Osteoblast (primary cell): ENCODE data around the gene C9orf57. TPM values are rescaled to one million over a fixed set of nuclear protein-coding genes. Genes with fewer than 3 reads are reported as not detected.
A peak's percentile ranks its signal among the peaks of the same experiment; 100 is the strongest.

Experiments used
- DNase-seq: peaks from one replicate; pipeline ENCODE4 v3.0.0; 2011; ENCODE audit warnings: low spot score, mixed read lengths; ENCODE audit not compliant: insufficient read length; ENCODE audit errors: missing footprints
- H2AFZ ChIP-seq: 2 replicates; pipeline ENCODE4 v1.6.0; 2011; ENCODE audit warnings: mild to moderate bottlenecking, low read length
- H3K27ac ChIP-seq: 2 replicates; pipeline ENCODE4 v1.5.1; 2011; ENCODE audit warnings: mild to moderate bottlenecking, low read depth, low read length, moderate library complexity
- H3K27me3 ChIP-seq: 2 replicates; pipeline ENCODE4 v1.6.0; 2012; ENCODE audit warnings: mild to moderate bottlenecking, control low read depth, inconsistent platforms, low read length, moderate library complexity; ENCODE audit not compliant: insufficient read depth
- H3K36me3 ChIP-seq: 2 replicates; pipeline ENCODE4 v1.5.1; 2011; ENCODE audit warnings: mild to moderate bottlenecking, low read length, control low read depth, moderate library complexity; ENCODE audit not compliant: insufficient read depth
- H3K4me1 ChIP-seq: 2 replicates; pipeline ENCODE4 v1.5.1; 2011; ENCODE audit warnings: mild to moderate bottlenecking, low read length, control low read depth, moderate library complexity; ENCODE audit not compliant: insufficient read depth
- H3K4me2 ChIP-seq: 2 replicates; pipeline ENCODE4 v1.6.0; 2011; ENCODE audit warnings: mild to moderate bottlenecking, low read length; ENCODE audit not compliant: insufficient read depth
- H3K4me3 ChIP-seq: fragments of 200-600 bp; sonication (generic); 3 replicates; pipeline ENCODE4 v1.5.1; 2012; ENCODE audit warnings: mild to moderate bottlenecking, low read length, inconsistent platforms; ENCODE audit not compliant: insufficient read depth
- H3K79me2 ChIP-seq: 2 replicates; pipeline ENCODE4 v1.6.0; 2012; ENCODE audit warnings: mild to moderate bottlenecking, low read length, control low read depth, inconsistent platforms; ENCODE audit not compliant: insufficient read depth
- H3K9me3 ChIP-seq: 2 replicates; pipeline ENCODE4 v1.5.1; 2011; ENCODE audit warnings: low read depth, low read length, control low read depth
- H4K20me1 ChIP-seq: 2 replicates; pipeline ENCODE4 v1.6.0; 2012; ENCODE audit warnings: mild to moderate bottlenecking, low read length, control low read depth; ENCODE audit not compliant: insufficient read depth
- total RNA-seq: library from RNA; depleted of rRNA; stranded (reverse); fragments of >200 nt; gene quantifications from 2 replicates; pipeline ENCODE4 v1.2.3, GENCODE V29; 2012
- TF ChIP-seq, protein P1 (sequence below): IDR thresholded peaks from 2 replicates; pipeline ENCODE4 v1.5.1; 2011; ENCODE audit warnings: mild to moderate bottlenecking, low read depth, low read length, moderate library complexity; ENCODE audit errors: extremely low read depth

The C9orf57 gene
- total RNA-seq, 1 donor = not detected

DNA sequence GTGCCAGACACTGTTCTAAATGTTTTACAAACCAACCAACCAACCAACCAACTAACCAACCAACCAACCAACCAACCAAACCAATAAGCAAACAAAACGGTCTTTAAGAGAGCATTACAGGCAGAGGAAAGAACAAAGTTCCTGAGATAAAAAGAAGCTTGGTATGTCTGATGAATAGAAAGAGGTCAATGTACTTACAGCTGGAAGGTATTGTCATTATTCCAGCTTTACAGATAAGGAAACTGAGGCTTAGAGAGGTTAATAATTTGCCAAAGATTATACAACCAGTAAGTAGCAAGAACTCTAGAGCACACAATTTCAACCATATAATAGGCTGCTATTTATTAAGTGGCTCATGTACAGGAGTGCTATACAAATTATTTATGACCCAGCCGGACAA is 29.6 kb downstream of the C9orf57 start:
- no peak overlapping the region for H3K4me2 ChIP-seq
- H3K27me3 ChIP-seq = no peaks in the 10 kb centered on the region
- peaks cover 4% of the 10 kb centered on the region for H3K4me1 ChIP-seq
- H3K36me3 ChIP-seq = no peaks in the 10 kb centered on the region
- DNase-seq = no peak
- TF ChIP-seq, protein P1, sequence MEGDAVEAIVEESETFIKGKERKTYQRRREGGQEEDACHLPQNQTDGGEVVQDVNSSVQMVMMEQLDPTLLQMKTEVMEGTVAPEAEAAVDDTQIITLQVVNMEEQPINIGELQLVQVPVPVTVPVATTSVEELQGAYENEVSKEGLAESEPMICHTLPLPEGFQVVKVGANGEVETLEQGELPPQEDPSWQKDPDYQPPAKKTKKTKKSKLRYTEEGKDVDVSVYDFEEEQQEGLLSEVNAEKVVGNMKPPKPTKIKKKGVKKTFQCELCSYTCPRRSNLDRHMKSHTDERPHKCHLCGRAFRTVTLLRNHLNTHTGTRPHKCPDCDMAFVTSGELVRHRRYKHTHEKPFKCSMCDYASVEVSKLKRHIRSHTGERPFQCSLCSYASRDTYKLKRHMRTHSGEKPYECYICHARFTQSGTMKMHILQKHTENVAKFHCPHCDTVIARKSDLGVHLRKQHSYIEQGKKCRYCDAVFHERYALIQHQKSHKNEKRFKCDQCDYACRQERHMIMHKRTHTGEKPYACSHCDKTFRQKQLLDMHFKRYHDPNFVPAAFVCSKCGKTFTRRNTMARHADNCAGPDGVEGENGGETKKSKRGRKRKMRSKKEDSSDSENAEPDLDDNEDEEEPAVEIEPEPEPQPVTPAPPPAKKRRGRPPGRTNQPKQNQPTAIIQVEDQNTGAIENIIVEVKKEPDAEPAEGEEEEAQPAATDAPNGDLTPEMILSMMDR = no peak
- no peak overlapping the region for H3K27ac ChIP-seq
- H3K4me3 ChIP-seq = no peak overlapping the region
- no peaks in the 10 kb centered on the region for H3K79me2 ChIP-seq
- H3K9me3 ChIP-seq = no peaks in the 10 kb centered on the region
- no peak overlapping the region for H2AFZ ChIP-seq
- no peaks in the 10 kb centered on the region for H4K20me1 ChIP-seq

DNA sequence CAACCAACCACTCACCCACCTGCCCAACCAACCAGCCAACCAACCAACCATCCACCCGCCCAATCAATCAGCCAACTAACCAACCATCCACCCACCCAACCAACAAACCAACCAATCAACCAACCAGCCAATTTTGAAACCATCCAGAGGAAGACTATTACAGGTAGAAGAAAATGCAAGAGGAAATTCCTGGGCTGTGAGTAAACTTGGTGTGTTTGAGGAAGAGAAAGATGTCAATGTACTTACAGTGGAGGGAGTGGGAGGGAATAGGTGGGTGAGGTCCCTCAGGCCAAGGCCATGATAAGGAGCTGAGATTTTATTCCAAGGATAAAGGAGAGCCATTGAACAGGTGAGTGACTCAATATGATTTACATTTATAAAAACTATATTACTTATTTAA is 30.4 kb downstream of the C9orf57 start:
- Histone ChIP-seq H3K4me1 (peaks cover 11% of the 10 kb centered on the region), H2AFZ (no peak overlapping the region), H3K79me2 (no peaks in the 10 kb centered on the region), H3K36me3 (no peaks in the 10 kb centered on the region), H3K27ac (no peak overlapping the region), H3K4me3 (no peak overlapping the region), H3K4me2 (no peak overlapping the region), H4K20me1 (no peaks in the 10 kb centered on the region), H3K27me3 (no peaks in the 10 kb centered on the region), H3K9me3 (no peaks in the 10 kb centered on the region)
- no peak for DNase-seq
- TF ChIP-seq, protein P1 = no peak

DNA sequence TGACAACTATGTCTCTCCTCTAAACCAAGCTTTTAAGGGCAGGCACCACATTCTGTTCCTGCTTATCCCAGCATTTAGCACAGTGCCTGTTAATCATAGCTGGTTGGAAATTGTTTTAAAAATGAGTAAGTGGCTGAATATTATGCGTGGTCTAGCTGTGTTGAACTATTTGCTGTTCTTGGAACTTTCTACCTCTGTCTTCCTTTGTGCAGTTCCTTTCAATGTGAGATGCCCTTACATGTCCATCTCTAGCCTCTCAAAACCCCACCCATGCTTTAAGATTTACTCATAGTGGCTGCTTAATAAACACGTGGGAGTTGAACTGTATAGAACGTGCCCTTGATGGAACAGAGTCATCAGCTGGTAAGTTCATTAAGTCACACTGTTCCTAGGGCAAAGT is 34.5 kb downstream of the C9orf57 start:
- TF ChIP-seq, protein P1 = no peak
- Histone ChIP-seq H4K20me1 (no peaks in the 10 kb centered on the region), H3K4me3 (no peak overlapping the region), H3K79me2 (no peaks in the 10 kb centered on the region), H3K27ac (peak overlapping the region; percentile 41), H3K9me3 (no peaks in the 10 kb centered on the region), H2AFZ (peak overlapping the region; percentile 71), H3K27me3 (no peaks in the 10 kb centered on the region), H3K36me3 (no peaks in the 10 kb centered on the region), H3K4me1 (peaks cover 14% of the 10 kb centered on the region), H3K4me2 (peak overlapping the region; percentile 38)
- peak; percentile 81 for DNase-seq

DNA sequence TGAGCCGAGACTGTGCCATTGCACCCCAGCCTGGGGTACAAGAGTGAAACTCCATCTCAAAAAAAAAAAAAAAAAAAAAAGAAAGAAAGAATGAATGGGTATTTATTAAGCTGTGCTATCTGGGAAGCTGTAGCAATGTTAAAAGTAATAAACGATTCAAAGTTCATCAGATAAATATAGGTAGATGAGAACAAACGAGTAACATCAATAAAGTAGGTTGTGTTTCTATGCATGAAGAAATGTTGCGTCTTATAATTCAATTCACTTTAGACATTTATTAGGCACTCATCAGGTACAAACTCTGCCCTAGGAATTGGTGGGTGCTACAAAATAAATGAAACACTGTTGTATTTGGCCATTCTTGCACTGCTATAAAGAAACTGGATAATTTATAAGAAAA is 36.8 kb downstream of the C9orf57 start:
- Histone ChIP-seq H3K27me3 (no peaks in the 10 kb centered on the region), H3K4me3 (no peak overlapping the region), H3K36me3 (no peaks in the 10 kb centered on the region), H2AFZ (no peak overlapping the region), H3K79me2 (no peaks in the 10 kb centered on the region), H3K9me3 (no peaks in the 10 kb centered on the region), H4K20me1 (no peaks in the 10 kb centered on the region), H3K4me1 (peaks cover 14% of the 10 kb centered on the region), H3K4me2 (no peak overlapping the region), H3K27ac (no peak overlapping the region)
- no peak for DNase-seq
- TF ChIP-seq, protein P1 = no peak
